WTC11 (cell line): Measurements from ENCODE around the gene LYAR. TPM values are rescaled to one million over a fixed set of nuclear protein-coding genes. Genes with fewer than 3 reads are reported as not detected.

ENCODE experiments used
- ATAC-seq: fragments of 200-7000 bp; cut with Tn5 transposase; 2 replicates; pipeline ENCODE4 v1.10.0; 2021; ENCODE audit warnings: mild to moderate bottlenecking, moderate library complexity
- CTCF ChIA-PET: fragments of 300-600 bp; sonication (Branson Sonifier 250); formaldehyde crosslinking; loops from one replicate; lab custom pipeline; 2021; ENCODE audit warnings: antibody characterized with exemption; lab: Charles Lee
- POLR2A ChIA-PET: fragments of 350-600 bp; sonication (Branson Sonifier 250); formaldehyde crosslinking; loops from one replicate; lab custom pipeline; 2021; ENCODE audit warnings: antibody characterized with exemption; lab: Charles Lee
- DNase-seq: peaks from one replicate; pipeline ENCODE4 v3.0.0; 2021; ENCODE audit warnings: low spot score
- H3K27ac Mint-ChIP-seq: 2 replicates; pipeline ENCODE4 v1.8.0; 2021; ENCODE audit warnings: mixed read lengths
- H3K27me3 Mint-ChIP-seq: 2 replicates; pipeline ENCODE4 v1.8.0; 2021; ENCODE audit warnings: low read depth, mild to moderate bottlenecking, moderate library complexity, mixed read lengths
- H3K36me3 Mint-ChIP-seq: 2 replicates; pipeline ENCODE4 v1.8.0; 2021; ENCODE audit warnings: mixed read lengths
- H3K4me1 Mint-ChIP-seq: 2 replicates; pipeline ENCODE4 v1.8.0; 2022; ENCODE audit warnings: mixed read lengths
- H3K4me3 Mint-ChIP-seq: 2 replicates; pipeline ENCODE4 v1.8.0; 2021; ENCODE audit warnings: mild to moderate bottlenecking, moderate library complexity, mixed read lengths
- H3K9me3 Mint-ChIP-seq: 2 replicates; pipeline ENCODE4 v1.8.0; 2021; ENCODE audit warnings: mixed read lengths
- AR ChIP-seq: fragments of 250-450 bp; sonication (Bioruptor Pico); IDR thresholded peaks from 2 replicates; pipeline ENCODE4 v1.9.0; 2021; ENCODE audit warnings: mild to moderate bottlenecking
- CREB1 ChIP-seq: sonication (generic); formaldehyde crosslinking; IDR thresholded peaks from 2 replicates; pipeline ENCODE4 v1.8.0; 2023; ENCODE audit warnings: mild to moderate bottlenecking, missing genetic modification reagents
- E2F4 ChIP-seq: sonication (generic); formaldehyde crosslinking; IDR thresholded peaks from 2 replicates; pipeline ENCODE4 v1.8.1; 2022; ENCODE audit warnings: low read depth, mild to moderate bottlenecking, moderate library complexity, missing genetic modification reagents, borderline replicate concordance
- ELF4 ChIP-seq: sonication (generic); formaldehyde crosslinking; IDR thresholded peaks from 2 replicates; pipeline ENCODE4 v1.8.1; 2022; ENCODE audit warnings: low read depth, mild to moderate bottlenecking, moderate library complexity, missing genetic modification reagents
- ETV6 ChIP-seq: sonication (generic); formaldehyde crosslinking; IDR thresholded peaks from 2 replicates; pipeline ENCODE4 v1.8.1; 2022; ENCODE audit warnings: mild to moderate bottlenecking, missing genetic modification reagents
- FOXJ3 ChIP-seq: sonication (generic); formaldehyde crosslinking; IDR thresholded peaks from 2 replicates; pipeline ENCODE4 v1.9.0; 2021; ENCODE audit warnings: missing genetic modification reagents, mild to moderate bottlenecking, borderline replicate concordance
- HMGA2 ChIP-seq: fragments of 250-450 bp; sonication (Bioruptor Pico); IDR thresholded peaks from 2 replicates; pipeline ENCODE4 v1.4.0; 2021; ENCODE audit warnings: mild to moderate bottlenecking, moderate library complexity
- NR1H2 ChIP-seq: sonication (generic); formaldehyde crosslinking; IDR thresholded peaks from 2 replicates; pipeline ENCODE4 v1.9.0; 2021; ENCODE audit warnings: mild to moderate bottlenecking, moderate library complexity, missing genetic modification reagents
- SMAD3 ChIP-seq: sonication (generic); formaldehyde crosslinking; IDR thresholded peaks from 2 replicates; pipeline ENCODE4 v1.8.0; 2022; ENCODE audit warnings: missing genetic modification reagents, mild to moderate bottlenecking, borderline replicate concordance
- SP1 ChIP-seq: sonication (generic); formaldehyde crosslinking; conservative IDR thresholded peaks from 2 replicates; pipeline ENCODE4 v1.8.1; 2022; ENCODE audit warnings: missing genetic modification reagents
- ZNF138 ChIP-seq: sonication (generic); formaldehyde crosslinking; conservative IDR thresholded peaks from 2 replicates; pipeline ENCODE4 v1.8.1; 2022; ENCODE audit warnings: mild to moderate bottlenecking, moderate library complexity, missing genetic modification reagents
- ZNF317 ChIP-seq: sonication (generic); formaldehyde crosslinking; IDR thresholded peaks from 2 replicates; pipeline ENCODE4 v1.8.1; 2023; ENCODE audit warnings: low read depth, mild to moderate bottlenecking, moderate library complexity, missing genetic modification reagents, borderline replicate concordance
- total RNA-seq: library from RNA; stranded (reverse); gene quantifications from 3 replicates; pipeline ENCODE4 v1.2.3, GENCODE V29; 2021
- TF ChIP-seq, protein P1 (sequence below): sonication (generic); formaldehyde crosslinking; IDR thresholded peaks from 2 replicates; pipeline ENCODE4 v1.8.1; 2022; ENCODE audit warnings: low read depth, missing genetic modification reagents, borderline replicate concordance
- TF ChIP-seq, protein P2 (sequence below): fragments of 250-450 bp; sonication (Bioruptor Pico); IDR thresholded peaks from 2 replicates; pipeline ENCODE4 v1.9.0; 2021; ENCODE audit warnings: moderate library complexity, mild to moderate bottlenecking, inconsistent platforms, borderline replicate concordance
- TF ChIP-seq, protein P3 (sequence below): sonication (generic); formaldehyde crosslinking; IDR thresholded peaks from 2 replicates; pipeline ENCODE4 v1.8.1; 2022; ENCODE audit warnings: missing genetic modification reagents, borderline replicate concordance

The LYAR gene
- total RNA-seq, 1 experiment from 2014 or later, result 36.8 TPM

DNA sequence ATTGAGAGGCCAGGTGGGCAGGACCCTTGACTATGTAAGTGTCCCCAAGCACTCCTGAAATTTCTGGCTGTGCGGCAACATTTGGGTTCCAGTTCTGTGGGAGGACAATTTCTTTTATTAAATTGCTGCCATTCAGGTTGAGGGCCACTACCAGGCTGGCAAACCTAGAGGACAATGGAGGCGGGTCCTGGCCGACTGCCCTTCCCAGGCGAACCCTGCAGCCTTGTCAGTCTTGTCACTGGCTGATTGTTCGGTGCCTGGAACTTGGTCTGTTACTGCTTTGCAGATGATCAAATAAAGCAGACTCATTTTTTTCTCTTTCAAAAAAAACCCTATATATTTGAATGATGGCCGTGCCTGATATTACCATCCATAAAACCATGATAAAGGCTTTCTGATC, 35.3 kb downstream of the LYAR start:
- Mint-ChIP-seq H3K27ac (no peak overlapping the region), H3K36me3 (no peaks in the 10 kb centered on the region), H3K4me3 (no peak overlapping the region), H3K9me3 (peaks cover 5% of the 10 kb centered on the region; the same call in 1 of the 2 replicates), H3K27me3 (peaks cover 13% of the 10 kb centered on the region), H3K4me1 (no peaks in the 10 kb centered on the region)
- CTCF ChIA-PET, result no interaction called here
- POLR2A ChIA-PET, result no interaction called here
- TF ChIP-seq, protein P1, sequence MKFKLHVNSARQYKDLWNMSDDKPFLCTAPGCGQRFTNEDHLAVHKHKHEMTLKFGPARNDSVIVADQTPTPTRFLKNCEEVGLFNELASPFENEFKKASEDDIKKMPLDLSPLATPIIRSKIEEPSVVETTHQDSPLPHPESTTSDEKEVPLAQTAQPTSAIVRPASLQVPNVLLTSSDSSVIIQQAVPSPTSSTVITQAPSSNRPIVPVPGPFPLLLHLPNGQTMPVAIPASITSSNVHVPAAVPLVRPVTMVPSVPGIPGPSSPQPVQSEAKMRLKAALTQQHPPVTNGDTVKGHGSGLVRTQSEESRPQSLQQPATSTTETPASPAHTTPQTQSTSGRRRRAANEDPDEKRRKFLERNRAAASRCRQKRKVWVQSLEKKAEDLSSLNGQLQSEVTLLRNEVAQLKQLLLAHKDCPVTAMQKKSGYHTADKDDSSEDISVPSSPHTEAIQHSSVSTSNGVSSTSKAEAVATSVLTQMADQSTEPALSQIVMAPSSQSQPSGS (CRISPR knock-in tag), result no peak
- TF ChIP-seq FOXJ3 (CRISPR knock-in tag), result no peak
- TF ChIP-seq, protein P2, sequence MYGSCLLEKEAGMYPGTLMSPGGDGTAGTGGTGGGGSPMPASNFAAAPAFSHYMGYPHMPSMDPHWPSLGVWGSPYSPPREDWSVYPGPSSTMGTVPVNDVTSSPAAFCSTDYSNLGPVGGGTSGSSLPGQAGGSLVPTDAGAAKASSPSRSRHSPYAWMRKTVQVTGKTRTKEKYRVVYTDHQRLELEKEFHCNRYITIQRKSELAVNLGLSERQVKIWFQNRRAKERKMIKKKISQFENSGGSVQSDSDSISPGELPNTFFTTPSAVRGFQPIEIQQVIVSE (CRISPR knock-in tag), result no peak
- ATAC-seq (no peak), DNase-seq (no peak)

- CTCF ChIA-PET, result no interaction called here
Observed at GRCh38 chr4:4254199-4254598, 35.8 kb downstream of the LYAR start.

More at GRCh38 chr4:4254199-4254598, 35.8 kb downstream of the LYAR start:
- TF ChIP-seq ZNF317 (CRISPR knock-in tag) (no peak), ETV6 (CRISPR knock-in tag) (no peak), E2F4 (CRISPR knock-in tag) (no peak), SP1 (CRISPR knock-in tag) (no peak), HMGA2 (CRISPR knock-in tag) (no peak), AR (CRISPR knock-in tag) (no peak), NR1H2 (CRISPR knock-in tag) (no peak), CREB1 (CRISPR knock-in tag) (no peak), ZNF138 (no peak), SMAD3 (CRISPR knock-in tag) (no peak), ELF4 (CRISPR knock-in tag) (no peak)
- TF ChIP-seq, protein P2 (CRISPR knock-in tag), result no peak
- TF ChIP-seq, protein P3, sequence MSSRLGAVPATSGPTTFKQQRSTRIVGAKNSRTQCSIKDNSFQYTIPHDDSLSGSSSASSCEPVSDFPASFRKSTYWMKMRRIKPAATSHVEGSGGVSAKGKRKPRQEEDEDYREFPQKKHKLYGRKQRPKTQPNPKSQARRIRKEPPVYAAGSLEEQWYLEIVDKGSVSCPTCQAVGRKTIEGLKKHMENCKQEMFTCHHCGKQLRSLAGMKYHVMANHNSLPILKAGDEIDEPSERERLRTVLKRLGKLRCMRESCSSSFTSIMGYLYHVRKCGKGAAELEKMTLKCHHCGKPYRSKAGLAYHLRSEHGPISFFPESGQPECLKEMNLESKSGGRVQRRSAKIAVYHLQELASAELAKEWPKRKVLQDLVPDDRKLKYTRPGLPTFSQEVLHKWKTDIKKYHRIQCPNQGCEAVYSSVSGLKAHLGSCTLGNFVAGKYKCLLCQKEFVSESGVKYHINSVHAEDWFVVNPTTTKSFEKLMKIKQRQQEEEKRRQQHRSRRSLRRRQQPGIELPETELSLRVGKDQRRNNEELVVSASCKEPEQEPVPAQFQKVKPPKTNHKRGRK (CRISPR knock-in tag), result no peak
- TF ChIP-seq, all 79 proteins: peak for 0
- peaks cover 5% of the 10 kb centered on the region; the same call in 1 of the 2 replicates for H3K9me3 Mint-ChIP-seq
- H3K36me3 Mint-ChIP-seq, result no peaks in the 10 kb centered on the region
- POLR2A ChIA-PET, result no interaction called here
- no peak overlapping the region for H3K27ac Mint-ChIP-seq
- no peak for DNase-seq
- 0 out of 2 replicates have a peak, but pooled peaks cover 1% of the 10 kb centered on the region for H3K4me1 Mint-ChIP-seq
- no peak overlapping the region for H3K4me3 Mint-ChIP-seq
- peaks cover 13% of the 10 kb centered on the region for H3K27me3 Mint-ChIP-seq
- ATAC-seq, result no peak
